Neural cell (in vitro differentiated cells): ENCODE measurements around the gene FOSL2. TPM values are rescaled to one million over a fixed set of nuclear protein-coding genes. Genes with fewer than 3 reads are reported as not detected.

Source experiments
- H2AFZ ChIP-seq: fragments of 200-600, 300-800 bp; sonication (generic), shearing (Covaris generic); 2 replicates; pipeline ENCODE4 v1.6.0; 2014; ENCODE audit warnings: low read depth, mild to moderate bottlenecking, antibody characterized with exemption, low read length, moderate library complexity
- H3F3A ChIP-seq: fragments of 200-600 bp; shearing (Covaris generic); 2 replicates; pipeline ENCODE4 v1.6.1; 2016; ENCODE audit warnings: mild to moderate bottlenecking, moderate library complexity, mixed read lengths, antibody characterized with exemption, low read length; ENCODE audit not compliant: insufficient read depth, poor library complexity, severe bottlenecking
- H3K27ac ChIP-seq: fragments of 200-600, 300-800 bp; sonication (generic), shearing (Covaris generic); 2 replicates; pipeline ENCODE4 v1.5.1; 2014; ENCODE audit warnings: mild to moderate bottlenecking, low read length, moderate library complexity
- H3K27me3 ChIP-seq: fragments of 300-800, 200-600 bp; sonication (generic), shearing (Covaris generic); 2 replicates; pipeline ENCODE4 v1.6.0; 2014; ENCODE audit warnings: mild to moderate bottlenecking, low read depth, low read length, moderate library complexity; ENCODE audit not compliant: insufficient read depth
- H3K36me3 ChIP-seq: fragments of 300-800, 200-600 bp; sonication (generic), shearing (Covaris generic); 2 replicates; pipeline ENCODE4 v1.5.1; 2014; ENCODE audit warnings: mild to moderate bottlenecking, antibody characterized with exemption, low read length, moderate library complexity; ENCODE audit not compliant: insufficient read depth
- H3K4me2 ChIP-seq: fragments of 300-800, 200-600 bp; sonication (generic), shearing (Covaris generic); 2 replicates; pipeline ENCODE4 v1.6.0; 2014; ENCODE audit warnings: mild to moderate bottlenecking, low read length
- H3K4me3 ChIP-seq: fragments of 300-800, 200-600 bp; sonication (generic), shearing (Covaris generic); 2 replicates; pipeline ENCODE4 v1.5.1; 2014; ENCODE audit warnings: mild to moderate bottlenecking, low read length, moderate library complexity
- H3K79me2 ChIP-seq: fragments of 200-600 bp; shearing (Covaris generic); replicated peaks from 2 replicates; pipeline ENCODE4 v1.6.0; 2014; ENCODE audit warnings: mild to moderate bottlenecking, low read length, moderate library complexity; ENCODE audit not compliant: insufficient read depth
- H3K9ac ChIP-seq: fragments of 300-800, 200-600 bp; sonication (generic), shearing (Covaris generic); 2 replicates; pipeline ENCODE4 v1.6.1; 2016; ENCODE audit warnings: mild to moderate bottlenecking, low read length, mixed read lengths
- H3K9me2 ChIP-seq: fragments of 200-600 bp; shearing (Covaris generic); 2 replicates; pipeline ENCODE4 v1.6.1; 2016; ENCODE audit warnings: mild to moderate bottlenecking, low read length, mixed read lengths; ENCODE audit not compliant: insufficient read depth
- H3K9me3 ChIP-seq: fragments of 200-600, 300-800 bp; sonication (generic), shearing (Covaris generic); 2 replicates; pipeline ENCODE4 v1.6.1; 2016; ENCODE audit warnings: mild to moderate bottlenecking, mixed run types, low read length, moderate library complexity, mixed read lengths
- H4K20me1 ChIP-seq: fragments of 200-600 bp; shearing (Covaris generic); 2 replicates; pipeline ENCODE4 v1.6.1; 2016; ENCODE audit warnings: mild to moderate bottlenecking, mixed run types; ENCODE audit not compliant: insufficient read depth
- CTCF ChIP-seq: fragments of 450-650 bp; IDR thresholded peaks from 2 replicates; pipeline ENCODE4 v1.5.1; 2014; ENCODE audit warnings: antibody characterized with exemption, mild to moderate bottlenecking, moderate library complexity; ENCODE audit not compliant: poor library complexity, severe bottlenecking
- EP300 ChIP-seq: fragments of 450-650 bp; conservative IDR thresholded peaks from 2 replicates; pipeline ENCODE4 v1.6.1; 2014; ENCODE audit warnings: antibody characterized with exemption, mild to moderate bottlenecking, moderate library complexity; ENCODE audit not compliant: poor library complexity, severe bottlenecking
- EZH2 ChIP-seq: fragments of 200-600, 300-800 bp; shearing (Covaris generic), sonication (generic); IDR thresholded peaks from 2 replicates; pipeline ENCODE4 v1.6.1; 2014; ENCODE audit warnings: antibody characterized with exemption, low read length, borderline replicate concordance, mild to moderate bottlenecking; ENCODE audit not compliant: insufficient read depth, poor library complexity, severe bottlenecking
- MXI1 ChIP-seq: fragments of 450-650 bp; conservative IDR thresholded peaks from 2 replicates; pipeline ENCODE4 v1.6.1; 2014; ENCODE audit warnings: antibody characterized with exemption, mild to moderate bottlenecking; ENCODE audit not compliant: poor library complexity, severe bottlenecking
- POLR2AphosphoS5 ChIP-seq: IDR thresholded peaks from 2 replicates; pipeline ENCODE4 v1.6.1; 2012
- RAD21 ChIP-seq: fragments of 450-650 bp; conservative IDR thresholded peaks from 2 replicates; pipeline ENCODE4 v1.6.1; 2014; ENCODE audit warnings: antibody characterized with exemption, mild to moderate bottlenecking, moderate library complexity
- REST ChIP-seq: IDR thresholded peaks from 2 replicates; pipeline ENCODE4 v1.6.1; 2012; ENCODE audit warnings: borderline replicate concordance
- SMC3 ChIP-seq: fragments of 450-650 bp; conservative IDR thresholded peaks from 2 replicates; pipeline ENCODE4 v1.6.1; 2014; ENCODE audit warnings: antibody characterized with exemption, mild to moderate bottlenecking, moderate library complexity; ENCODE audit not compliant: poor library complexity
- TAF1 ChIP-seq: IDR thresholded peaks from 2 replicates; pipeline ENCODE4 v1.6.1; 2012; ENCODE audit warnings: low read depth
- polyA plus RNA-seq: library from polyadenylated mRNA; depleted of rRNA; stranded (reverse); fragments of >200 nt; gene quantifications from 2 replicates; pipeline ENCODE4 v1.2.3, GENCODE V29; 2014

The FOSL2 gene
- polyA plus RNA-seq, 1 donor from 2014 or later = 2.8 TPM

GRCh38 chr2:28380219-28380618 is 12.4 kb upstream of the FOSL2 start:
- no peaks in the 10 kb centered on the region for H3K9me2 ChIP-seq
- H3K27ac ChIP-seq = no peak overlapping the region
- H3K4me3 ChIP-seq = no peak overlapping the region
- no peak overlapping the region for H3K4me2 ChIP-seq
- H3K9ac ChIP-seq = no peak overlapping the region
- no peaks in the 10 kb centered on the region for H3K36me3 ChIP-seq
- no peaks in the 10 kb centered on the region for H3F3A ChIP-seq
- no peaks in the 10 kb centered on the region for H3K27me3 ChIP-seq
- TF ChIP-seq EP300 = no peak
- no peak for TF ChIP-seq MXI1
- no peak for TF ChIP-seq TAF1
- TF ChIP-seq POLR2AphosphoS5 = no peak
- TF ChIP-seq REST = no peak
- TF ChIP-seq EZH2 = no peak
- TF ChIP-seq RAD21 = no peak
- no peak for TF ChIP-seq CTCF
- TF ChIP-seq SMC3 = no peak
- H4K20me1 ChIP-seq = no peaks in the 10 kb centered on the region
- H3K9me3 ChIP-seq = no peaks in the 10 kb centered on the region
- H2AFZ ChIP-seq = no peak overlapping the region
- H3K79me2 ChIP-seq = no peaks in the 10 kb centered on the region

GRCh38 chr2:28381225-28382180 is 11.2 kb upstream of the FOSL2 start:
- H3K9me2 ChIP-seq = no peaks in the 10 kb centered on the region
- TF ChIP-seq MXI1 (no peak), CTCF (no peak), EZH2 (no peak), REST (no peak)
- H3K4me2 ChIP-seq = no peak overlapping the region
- no peaks in the 10 kb centered on the region for H3F3A ChIP-seq
- H3K4me3 ChIP-seq = no peak overlapping the region
- no peak overlapping the region for H3K27ac ChIP-seq
- H3K79me2 ChIP-seq = no peaks in the 10 kb centered on the region
- H2AFZ ChIP-seq = no peak overlapping the region
- no peaks in the 10 kb centered on the region for H3K9me3 ChIP-seq
- H3K9ac ChIP-seq = no peak overlapping the region
- no peaks in the 10 kb centered on the region for H4K20me1 ChIP-seq
- no peaks in the 10 kb centered on the region for H3K27me3 ChIP-seq
- no peaks in the 10 kb centered on the region for H3K36me3 ChIP-seq
